ENCODE results near the gene UBE2Z. TPM values are rescaled to one million over a fixed set of nuclear protein-coding genes. Genes with fewer than 3 reads are reported as not detected.

Gene UBE2Z
- total and polyA plus RNA-seq, 2 of the 8 experiments (the other 6 are each of a cell fraction or from before 2014, with no cell fraction given): 73.4 to 75.9 TPM

- TF ChIP-seq, protein P1, sequence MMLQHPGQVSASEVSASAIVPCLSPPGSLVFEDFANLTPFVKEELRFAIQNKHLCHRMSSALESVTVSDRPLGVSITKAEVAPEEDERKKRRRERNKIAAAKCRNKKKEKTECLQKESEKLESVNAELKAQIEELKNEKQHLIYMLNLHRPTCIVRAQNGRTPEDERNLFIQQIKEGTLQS (IDR thresholded peaks at IDR 0.05; ENCODE audit: insufficient read depth, low read depth, low read length): no peak
Measured at GRCh38 chr17:48970224-48970623, 62.0 kb downstream of the UBE2Z start (continued).
